ENCODE data around the gene DNAJC25. TPM values are rescaled to one million over a fixed set of nuclear protein-coding genes. Genes with fewer than 3 reads are reported as not detected.

DNAJC25 gene
- total RNA-seq, 1 donor from 2014 or later, result 7.4 TPM

- Mint-ChIP-seq H3K4me1 (ENCODE audit: low read depth, unreplicated experiment) (no peaks in the 10 kb centered on the region), H3K27me3 (ENCODE audit: unreplicated experiment) (no peaks in the 10 kb centered on the region), H3K36me3 (ENCODE audit: unreplicated experiment) (peaks cover 4% of the 10 kb centered on the region), H3K4me3 (ENCODE audit: unreplicated experiment) (no peak overlapping the region), H3K27ac (ENCODE audit: unreplicated experiment) (no peak overlapping the region), H3K9me3 (ENCODE audit: unreplicated experiment) (peaks cover 3% of the 10 kb centered on the region)
- no peak for TF ChIP-seq CTCF (IDR thresholded peaks at IDR 0.05; ENCODE audit: partially characterized antibody, unreplicated experiment)
- no peak for DNase-seq
Measured at GRCh38 chr9:111696796-111697195, 65.7 kb downstream of the DNAJC25 start.

- Mint-ChIP-seq H3K9me3 (ENCODE audit: unreplicated experiment) (peaks cover 3% of the 10 kb centered on the region), H3K4me3 (ENCODE audit: unreplicated experiment) (no peak overlapping the region), H3K27me3 (ENCODE audit: unreplicated experiment) (no peaks in the 10 kb centered on the region), H3K27ac (ENCODE audit: unreplicated experiment) (no peak overlapping the region), H3K4me1 (ENCODE audit: low read depth, unreplicated experiment) (no peaks in the 10 kb centered on the region), H3K36me3 (ENCODE audit: unreplicated experiment) (peaks cover 4% of the 10 kb centered on the region)
- DNase-seq, result no peak
- TF ChIP-seq CTCF (IDR thresholded peaks at IDR 0.05; ENCODE audit: partially characterized antibody, unreplicated experiment), result no peak
Measured at GRCh38 chr9:111700776-111701175, 69.6 kb downstream of the DNAJC25 start.

Other genes with a start within 250 kb of the DNAJC25 start
- gene ECPAS, start 147.0 kb upstream of the DNAJC25 start, total RNA-seq (ENCODE audit: unreplicated experiment), result 53.5 TPM
- 6.5 TPM for gene ZNF483, start 106.2 kb upstream of the DNAJC25 start, total RNA-seq (ENCODE audit: unreplicated experiment)
- 23.4 TPM for gene PTGR1, start 31.7 kb upstream of the DNAJC25 start, total RNA-seq (ENCODE audit: unreplicated experiment)
- 17.1 TPM for gene GNG10, start 30.3 kb downstream of the DNAJC25 start, total RNA-seq (ENCODE audit: unreplicated experiment)
- not detected for gene SHOC1, start 163.6 kb downstream of the DNAJC25 start, total RNA-seq (ENCODE audit: unreplicated experiment)

All from glutamatergic neuron (in vitro differentiated cells).